ENCODE results near the gene TMEM14A. TPM values are rescaled to one million over a fixed set of nuclear protein-coding genes. Genes with fewer than 3 reads are reported as not detected.

The TMEM14A gene, protein sequence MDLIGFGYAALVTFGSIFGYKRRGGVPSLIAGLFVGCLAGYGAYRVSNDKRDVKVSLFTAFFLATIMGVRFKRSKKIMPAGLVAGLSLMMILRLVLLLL
- total RNA-seq: 29.8 and 36.9 TPM in 2 replicates

GRCh38 chr6:52670502-52671409 lies at the start of gene TMEM14A:
TMEM14A (plus strand) TSS chr6:52671113; CDS start chr6:52677103, 5,990 bp downstream.

Other genes starting within 250 kb of the TMEM14A start
- 125 and 132 TPM in 2 replicates for gene TRAM2, start 94.1 kb upstream of the TMEM14A start, total RNA-seq
- gene GSTA2, start 92.4 kb downstream of the TMEM14A start, total RNA-seq: not detected in 2 replicates
- not detected in 2 replicates for gene GSTA1, start 132.7 kb downstream of the TMEM14A start, total RNA-seq
- not detected in 2 replicates for gene GSTA5, start 169.7 kb downstream of the TMEM14A start, total RNA-seq
- not detected in 2 replicates for gene GSTA3, start 238.6 kb downstream of the TMEM14A start, total RNA-seq